OCI-LY7 (cell line): ENCODE data around the gene YIPF1. TPM values are rescaled to one million over a fixed set of nuclear protein-coding genes. Genes with fewer than 3 reads are reported as not detected.

ENCODE experiments used
- BruUV-seq: library from RNA; stranded (reverse); fragments of 400-500 nt; replicated peaks from 2 replicates; lab custom pipeline; 2021; lab: Mats Ljungman, UMichigan
- CTCF ChIA-PET: fragments of 300-600 bp; sonication (Branson Sonifier 250); formaldehyde crosslinking; loops from one replicate; lab custom pipeline; 2022; ENCODE audit warnings: antibody characterized with exemption; ENCODE audit not compliant: unreplicated experiment; lab: Charles Lee
- POLR2A ChIA-PET: fragments of 300-600 bp; sonication (Branson Sonifier 250); formaldehyde crosslinking; loops from one replicate; lab custom pipeline; 2022; ENCODE audit warnings: antibody characterized with exemption; lab: Charles Lee
- DNase-seq: peaks from one replicate; pipeline ENCODE4 v3.0.0-alpha.2; 2015; ENCODE audit warnings: low spot score
- H2AFZ ChIP-seq: fragments of 200-600 bp; sonication (generic), shearing (Covaris generic); 2 replicates; pipeline ENCODE4 v1.6.1; 2014; ENCODE audit warnings: mild to moderate bottlenecking, antibody characterized with exemption, low read length, moderate library complexity
- H3K27ac ChIP-seq: fragments of 200-600 bp; sonication (generic); 2 replicates; pipeline ENCODE4 v1.5.1; 2014; ENCODE audit warnings: mixed run types, low read depth, mild to moderate bottlenecking, moderate library complexity, low read length, inconsistent platforms; ENCODE audit not compliant: poor library complexity, severe bottlenecking
- H3K36me3 ChIP-seq: fragments of 200-600 bp; sonication (generic); 2 replicates; pipeline ENCODE4 v1.6.1; 2014; ENCODE audit warnings: mild to moderate bottlenecking, antibody characterized with exemption, low read length, moderate library complexity, mixed read lengths; ENCODE audit not compliant: insufficient read depth
- H3K4me1 ChIP-seq: fragments of 200-600 bp; sonication (generic); 2 replicates; pipeline ENCODE4 v1.5.1; 2014; ENCODE audit warnings: mild to moderate bottlenecking, low read length; ENCODE audit not compliant: insufficient read depth, poor library complexity, severe bottlenecking
- H3K4me2 ChIP-seq: fragments of 200-600 bp; sonication (generic); 2 replicates; pipeline ENCODE4 v1.6.1; 2014; ENCODE audit warnings: mild to moderate bottlenecking, low read length
- H3K4me3 ChIP-seq: fragments of 200-600 bp; sonication (generic); 2 replicates; pipeline ENCODE4 v1.5.1; 2014; ENCODE audit warnings: mild to moderate bottlenecking, low read depth, low read length; ENCODE audit not compliant: poor library complexity, severe bottlenecking
- H3K79me2 ChIP-seq: fragments of 200-600 bp; sonication (generic); 2 replicates; pipeline ENCODE4 v1.6.1; 2016; ENCODE audit warnings: low read depth, mild to moderate bottlenecking, low read length, moderate library complexity, mixed read lengths; ENCODE audit not compliant: insufficient read depth
- H3K9me2 ChIP-seq: fragments of 200-600 bp; sonication (generic); 2 replicates; pipeline ENCODE4 v1.6.1; 2016; ENCODE audit warnings: mild to moderate bottlenecking, low read length, mixed read lengths; ENCODE audit not compliant: insufficient read depth
- H3K9me3 ChIP-seq: fragments of 200-600 bp; sonication (generic); 2 replicates; pipeline ENCODE4 v1.6.1; 2014; ENCODE audit warnings: mild to moderate bottlenecking, mixed run types, low read length, mixed read lengths
- H4K20me1 ChIP-seq: fragments of 200-600 bp; sonication (generic); 2 replicates; pipeline ENCODE4 v1.6.1; 2014; ENCODE audit warnings: mild to moderate bottlenecking, antibody characterized with exemption, low read length, moderate library complexity, mixed read lengths; ENCODE audit not compliant: insufficient read depth
- EZH2phosphoT487 ChIP-seq: fragments of 200-600 bp; sonication (generic); IDR thresholded peaks from 2 replicates; pipeline ENCODE4 v1.6.1; 2018; ENCODE audit warnings: low read depth, borderline replicate concordance, mild to moderate bottlenecking, mixed run types, antibody characterized with exemption, low read length, moderate library complexity, mixed read lengths
- intact Hi-C: fragments of 100-400 bp; cut with micrococcal nuclease; formaldehyde crosslinking; loops from one replicate; pipeline ENCODE4 v1.10.0; 2022; ENCODE audit not compliant: unreplicated experiment
- total RNA-seq, 2 experiments: library from RNA; depleted of rRNA in 1 of 2; stranded (reverse); fragments of >200 nt in 1 of 2; shearing (Covaris generic) in 1 of 2; gene quantifications; 2 replicates each; pipeline ENCODE4 v1.2.3, GENCODE V29; 2014 to 2022
- TF ChIP-seq, protein P1 (sequence below): fragments of 200-600 bp; sonication (generic); conservative IDR thresholded peaks from 2 replicates; pipeline ENCODE4 v1.5.1; 2014; ENCODE audit warnings: mild to moderate bottlenecking, antibody characterized with exemption, low read length, moderate library complexity, mixed read lengths

YIPF1 gene
- total RNA-seq, 2 experiments from 2014 or later, result 15.0 to 16.7 TPM

DNA sequence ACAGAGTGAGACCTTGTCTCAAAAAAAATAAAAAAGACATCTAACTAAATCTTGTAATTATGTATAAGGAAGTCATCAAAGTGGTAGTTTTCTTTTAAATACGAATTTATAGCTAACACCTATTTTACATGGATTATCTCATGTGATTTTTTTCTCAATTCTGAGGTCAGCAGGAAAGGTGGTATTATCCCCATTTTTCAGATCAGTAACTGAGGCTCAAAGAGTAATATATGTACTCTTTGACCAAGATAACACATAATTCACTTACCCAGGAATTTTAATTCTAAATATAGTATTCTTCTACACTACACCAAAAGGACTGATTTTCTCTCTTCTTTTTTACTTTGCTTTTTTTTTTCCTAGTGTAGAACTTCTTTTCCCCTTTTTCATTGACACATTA, 46.8 kb upstream of the YIPF1 start:
- DNase-seq, result no peak
- no peak overlapping the region for H3K27ac ChIP-seq
- TF ChIP-seq, protein P1, sequence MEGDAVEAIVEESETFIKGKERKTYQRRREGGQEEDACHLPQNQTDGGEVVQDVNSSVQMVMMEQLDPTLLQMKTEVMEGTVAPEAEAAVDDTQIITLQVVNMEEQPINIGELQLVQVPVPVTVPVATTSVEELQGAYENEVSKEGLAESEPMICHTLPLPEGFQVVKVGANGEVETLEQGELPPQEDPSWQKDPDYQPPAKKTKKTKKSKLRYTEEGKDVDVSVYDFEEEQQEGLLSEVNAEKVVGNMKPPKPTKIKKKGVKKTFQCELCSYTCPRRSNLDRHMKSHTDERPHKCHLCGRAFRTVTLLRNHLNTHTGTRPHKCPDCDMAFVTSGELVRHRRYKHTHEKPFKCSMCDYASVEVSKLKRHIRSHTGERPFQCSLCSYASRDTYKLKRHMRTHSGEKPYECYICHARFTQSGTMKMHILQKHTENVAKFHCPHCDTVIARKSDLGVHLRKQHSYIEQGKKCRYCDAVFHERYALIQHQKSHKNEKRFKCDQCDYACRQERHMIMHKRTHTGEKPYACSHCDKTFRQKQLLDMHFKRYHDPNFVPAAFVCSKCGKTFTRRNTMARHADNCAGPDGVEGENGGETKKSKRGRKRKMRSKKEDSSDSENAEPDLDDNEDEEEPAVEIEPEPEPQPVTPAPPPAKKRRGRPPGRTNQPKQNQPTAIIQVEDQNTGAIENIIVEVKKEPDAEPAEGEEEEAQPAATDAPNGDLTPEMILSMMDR, result no peak
- TF ChIP-seq EZH2phosphoT487, result no peak
- H3K9me3 ChIP-seq, result peaks cover 21% of the 10 kb centered on the region
- intact Hi-C loops, result no loop called here
- no peaks in the 10 kb centered on the region for H3K4me1 ChIP-seq
- ChIA-PET POLR2A (interaction anchor here (0.6 to 1.7 kb wide), 2 partner anchors 9 to 19 kb away, joined by 3 to 7 read pairs; partner anchors contain the start of gene IFT25), CTCF (no interaction called here)
- no peak overlapping the region for H2AFZ ChIP-seq
- no peak overlapping the region for H3K4me3 ChIP-seq
- no peaks in the 10 kb centered on the region for H4K20me1 ChIP-seq
- H3K36me3 ChIP-seq, result peaks cover 59% of the 10 kb centered on the region
- no peak overlapping the region for H3K4me2 ChIP-seq
- peaks cover 2% of the 10 kb centered on the region; the same call in 1 of the 2 replicates for H3K79me2 ChIP-seq
- H3K9me2 ChIP-seq, result no peaks in the 10 kb centered on the region
- no TSS peak for BruUV-seq

DNA sequence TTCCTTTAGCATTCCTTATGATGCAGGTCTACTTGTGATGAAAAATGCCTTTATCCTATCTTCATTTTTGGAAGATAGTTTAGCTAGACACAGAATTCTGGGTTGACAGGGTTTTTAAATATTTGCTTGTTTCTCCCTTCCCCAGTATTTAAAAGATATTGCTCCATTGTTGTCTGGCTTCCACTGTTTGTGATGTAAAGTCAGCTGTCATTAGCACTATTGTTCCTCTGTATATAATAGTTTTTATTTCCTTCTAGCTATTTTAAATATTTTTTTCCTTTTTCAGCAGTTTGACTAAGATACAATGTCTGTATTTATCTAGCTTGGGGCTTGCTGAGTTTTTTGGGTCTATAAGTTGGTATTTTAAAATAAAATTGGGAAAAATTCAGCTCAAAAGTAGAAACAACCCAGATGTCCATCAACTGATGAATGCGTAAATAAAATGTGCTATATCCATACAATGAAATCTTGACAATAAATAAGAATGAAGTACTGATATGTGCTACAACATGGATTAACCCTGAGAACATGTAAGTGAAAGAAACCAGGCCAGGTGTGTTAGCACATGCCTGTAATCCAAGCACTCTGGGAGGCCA, 44.7 kb upstream of the YIPF1 start:
- H2AFZ ChIP-seq, result no peak overlapping the region
- POLR2A ChIA-PET, result interaction anchor here (0.7 kb wide), 1 partner anchor 16 kb away, joined by 3 read pairs; no protein-coding TSS in a partner anchor
- intact Hi-C loops, result no loop called here
- peaks cover 21% of the 10 kb centered on the region for H3K9me3 ChIP-seq
- peaks cover 63% of the 10 kb centered on the region for H3K36me3 ChIP-seq
- DNase-seq, result peak; percentile 8
- TF ChIP-seq EZH2phosphoT487, result no peak
- TF ChIP-seq, protein P1, result no peak
- no peak overlapping the region for H3K4me3 ChIP-seq
- BruUV-seq, result no TSS peak
- no peaks in the 10 kb centered on the region for H3K9me2 ChIP-seq
- no peaks in the 10 kb centered on the region for H3K79me2 ChIP-seq
- CTCF ChIA-PET, result no interaction called here
- H3K4me2 ChIP-seq, result no peak overlapping the region
- no peaks in the 10 kb centered on the region for H3K4me1 ChIP-seq
- no peaks in the 10 kb centered on the region for H4K20me1 ChIP-seq
- H3K27ac ChIP-seq, result no peak overlapping the region

DNA sequence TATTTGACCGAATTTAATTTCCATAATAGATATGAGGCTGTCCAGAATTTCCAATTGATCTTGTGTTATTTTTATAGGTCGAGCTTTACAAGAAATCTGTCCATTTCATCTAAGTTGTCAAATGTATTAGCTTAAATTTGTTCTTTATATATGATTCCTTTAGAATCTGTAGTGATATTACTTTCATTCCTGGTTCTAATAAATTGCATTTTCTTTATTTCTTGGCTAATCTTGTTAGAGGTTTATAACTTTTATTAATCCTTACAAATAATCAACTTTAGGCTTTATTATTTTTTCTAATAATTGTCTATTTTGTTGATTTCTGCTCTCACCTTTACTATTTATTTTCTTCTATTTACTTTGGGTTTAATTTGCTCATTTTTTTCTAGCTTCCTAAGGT, 41.9 kb upstream of the YIPF1 start:
- Histone ChIP-seq H3K79me2 (no peaks in the 10 kb centered on the region), H3K9me2 (no peaks in the 10 kb centered on the region), H3K4me3 (no peak overlapping the region), H3K4me1 (no peaks in the 10 kb centered on the region), H3K4me2 (no peak overlapping the region), H2AFZ (no peak overlapping the region), H3K9me3 (peaks cover 21% of the 10 kb centered on the region), H3K36me3 (peaks cover 69% of the 10 kb centered on the region), H3K27ac (no peak overlapping the region), H4K20me1 (no peaks in the 10 kb centered on the region)
- TF ChIP-seq, protein P1, result no peak
- TF ChIP-seq EZH2phosphoT487, result no peak
- intact Hi-C loops, result no loop called here
- POLR2A ChIA-PET, result interaction anchor here (0.6 to 2.0 kb wide), 2 partner anchors 13 to 210 kb away, joined by 3 to 8 read pairs; partner anchors contain the start of gene IFT25
- CTCF ChIA-PET, result no interaction called here
- no TSS peak for BruUV-seq
- no peak for DNase-seq
